ENCODE measurements around the gene GXYLT2.

Gene GXYLT2

DNA sequence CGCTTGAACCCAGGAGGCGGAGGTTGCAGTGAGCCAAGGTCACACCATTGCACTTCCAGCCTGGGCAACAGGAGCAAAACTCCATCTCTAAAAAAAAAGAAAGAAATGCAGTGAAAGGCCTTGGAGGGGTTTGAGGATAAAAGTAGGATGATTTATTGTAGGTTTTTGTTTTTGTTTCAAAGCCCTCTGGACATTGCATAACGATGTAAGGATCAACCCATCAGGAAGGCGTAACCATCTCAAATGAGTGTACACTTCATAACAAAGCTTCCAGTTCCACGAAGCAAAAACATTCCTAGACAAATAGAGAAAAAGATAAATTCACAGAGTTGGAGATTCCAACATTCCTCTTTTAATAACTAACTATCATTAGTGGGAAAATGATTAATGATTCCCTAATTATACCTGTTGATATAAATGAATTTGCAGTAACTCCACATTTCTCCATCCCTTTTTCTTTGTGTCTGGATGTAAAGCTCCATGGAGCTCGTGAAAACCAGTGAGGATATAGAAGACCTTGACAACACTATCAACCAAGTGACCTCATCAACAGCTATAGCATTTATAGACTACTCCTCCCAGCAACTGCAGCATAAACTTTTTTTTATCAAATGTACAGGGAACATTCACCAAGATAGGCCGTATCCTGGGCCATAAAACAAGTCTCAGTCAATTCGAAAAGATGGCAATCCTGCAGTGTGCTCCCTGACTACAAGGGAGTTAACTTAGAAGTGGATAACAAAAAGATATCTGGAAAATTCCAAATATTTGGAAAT lies 60.1 kb downstream of the GXYLT2 start:
- no peak overlapping the region for H3K4me3 ChIP-seq (ENCODE audit: low read length)
- no peak overlapping the region for H3K9ac ChIP-seq (ENCODE audit: low read length)
- H3K4me1 ChIP-seq (ENCODE audit: control insufficient read depth, insufficient read depth, low read length) = peaks cover 3% of the 10 kb centered on the region
- H3K27me3 ChIP-seq (ENCODE audit: control insufficient read depth, insufficient read depth, low read length) = no peaks in the 10 kb centered on the region
- H3K36me3 ChIP-seq (ENCODE audit: control insufficient read depth, insufficient read depth, low read length) = no peaks in the 10 kb centered on the region
- H3K9me3 ChIP-seq (ENCODE audit: control insufficient read depth, low read length) = no peaks in the 10 kb centered on the region

DNA sequence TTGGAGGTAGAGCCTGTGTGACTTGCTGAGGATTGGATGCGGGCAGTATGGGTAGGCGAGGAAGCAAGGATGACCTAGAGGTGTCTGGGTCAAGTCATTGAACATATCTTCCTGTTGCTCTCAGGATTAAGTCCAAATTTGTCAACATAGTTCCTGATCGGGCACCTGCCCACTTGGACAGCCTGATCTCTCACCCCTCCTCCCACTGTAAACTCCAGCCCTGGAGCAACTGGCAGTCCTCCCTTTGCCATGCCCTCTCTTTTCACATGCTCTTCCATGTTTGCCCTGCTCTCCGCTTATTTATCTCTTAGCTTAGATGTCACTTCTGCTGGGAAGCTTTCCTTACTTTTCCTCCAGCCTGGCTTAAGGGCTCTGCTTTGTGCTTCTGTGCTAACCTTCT lies 61.2 kb downstream of the GXYLT2 start:
- Histone ChIP-seq H3K4me1 (ENCODE audit: control insufficient read depth, insufficient read depth, low read length) (peaks cover 3% of the 10 kb centered on the region), H3K36me3 (ENCODE audit: control insufficient read depth, insufficient read depth, low read length) (no peaks in the 10 kb centered on the region), H3K9ac (ENCODE audit: low read length) (no peak overlapping the region), H3K27me3 (ENCODE audit: control insufficient read depth, insufficient read depth, low read length) (no peaks in the 10 kb centered on the region), H3K4me3 (ENCODE audit: low read length) (no peak overlapping the region), H3K9me3 (ENCODE audit: control insufficient read depth, low read length) (no peaks in the 10 kb centered on the region)

DNA sequence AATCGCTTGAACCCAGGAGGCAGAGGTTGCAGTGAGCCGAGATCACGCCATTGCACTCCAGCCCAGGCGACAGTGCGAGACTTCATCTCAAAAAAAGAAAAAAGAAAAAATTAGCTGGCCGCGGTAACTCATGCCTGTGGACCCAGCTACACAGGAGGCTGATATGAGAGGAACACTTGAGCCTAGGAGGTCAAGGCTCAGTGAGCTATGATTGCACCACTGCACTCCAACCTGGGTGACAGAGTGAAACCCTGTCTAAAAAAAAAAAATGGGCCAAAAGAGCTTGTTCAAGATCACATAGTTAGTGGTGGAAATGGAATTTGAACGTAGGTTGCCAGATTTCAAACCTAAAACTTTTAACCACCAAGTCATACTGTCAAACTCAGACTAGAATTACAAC lies 62.5 kb downstream of the GXYLT2 start:
- Histone ChIP-seq H3K27me3 (ENCODE audit: control insufficient read depth, insufficient read depth, low read length) (no peaks in the 10 kb centered on the region), H3K4me1 (ENCODE audit: control insufficient read depth, insufficient read depth, low read length) (peaks cover 3% of the 10 kb centered on the region), H3K9me3 (ENCODE audit: control insufficient read depth, low read length) (no peaks in the 10 kb centered on the region), H3K9ac (ENCODE audit: low read length) (no peak overlapping the region), H3K4me3 (ENCODE audit: low read length) (no peak overlapping the region), H3K36me3 (ENCODE audit: control insufficient read depth, insufficient read depth, low read length) (no peaks in the 10 kb centered on the region)

DNA sequence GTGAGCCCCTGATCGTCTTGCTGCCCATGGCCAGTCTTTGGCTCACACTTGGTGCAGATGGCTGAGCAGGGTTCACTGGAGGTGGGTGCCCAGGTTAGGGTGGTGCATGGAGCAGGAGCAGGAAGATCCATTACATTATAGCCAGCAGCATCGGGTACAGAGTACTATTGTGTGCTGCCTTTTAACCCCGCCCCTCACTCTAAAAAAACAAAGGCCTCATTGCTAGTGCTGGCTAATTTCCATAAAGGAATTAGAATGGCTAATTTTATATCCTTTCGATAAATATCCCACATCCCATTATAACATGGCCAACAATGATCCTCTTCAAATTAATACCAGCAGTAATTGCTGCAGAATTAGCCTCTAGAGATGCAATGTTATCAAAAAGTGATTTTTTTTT lies 63.0 kb downstream of the GXYLT2 start:
- Histone ChIP-seq H3K27me3 (ENCODE audit: control insufficient read depth, insufficient read depth, low read length) (no peaks in the 10 kb centered on the region), H3K4me1 (ENCODE audit: control insufficient read depth, insufficient read depth, low read length) (peaks cover 3% of the 10 kb centered on the region), H3K36me3 (ENCODE audit: control insufficient read depth, insufficient read depth, low read length) (no peaks in the 10 kb centered on the region), H3K9ac (ENCODE audit: low read length) (no peak overlapping the region), H3K4me3 (ENCODE audit: low read length) (no peak overlapping the region), H3K9me3 (ENCODE audit: control insufficient read depth, low read length) (no peaks in the 10 kb centered on the region)

DNA sequence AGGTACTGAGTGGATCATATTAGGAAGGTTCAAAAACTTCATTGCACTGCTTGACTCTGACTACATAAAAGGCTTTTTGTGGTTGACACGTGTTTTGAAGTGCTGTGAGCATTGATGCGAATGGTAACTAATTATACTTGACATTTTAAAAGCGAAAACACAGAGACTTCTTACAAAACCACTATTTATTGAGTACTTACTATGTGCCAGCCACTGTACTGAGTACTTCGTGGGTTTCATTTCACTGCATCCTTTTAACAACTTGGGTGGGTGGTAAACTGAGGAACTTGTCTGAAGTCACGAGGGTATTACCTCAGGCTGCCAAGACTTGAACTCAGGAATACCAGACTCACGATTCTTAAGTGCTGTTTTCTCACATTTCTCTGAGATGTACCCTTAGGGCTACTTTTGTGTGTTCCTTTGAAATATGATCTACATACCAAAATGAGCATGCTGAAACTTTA lies 63.4 kb downstream of the GXYLT2 start:
- no peaks in the 10 kb centered on the region for H3K27me3 ChIP-seq (ENCODE audit: control insufficient read depth, insufficient read depth, low read length)
- no peaks in the 10 kb centered on the region for H3K9me3 ChIP-seq (ENCODE audit: control insufficient read depth, low read length)
- H3K4me3 ChIP-seq (ENCODE audit: low read length) = no peak overlapping the region
- H3K4me1 ChIP-seq (ENCODE audit: control insufficient read depth, insufficient read depth, low read length) = peaks cover 3% of the 10 kb centered on the region
- no peak overlapping the region for H3K9ac ChIP-seq (ENCODE audit: low read length)
- H3K36me3 ChIP-seq (ENCODE audit: control insufficient read depth, insufficient read depth, low read length) = no peaks in the 10 kb centered on the region

DNA sequence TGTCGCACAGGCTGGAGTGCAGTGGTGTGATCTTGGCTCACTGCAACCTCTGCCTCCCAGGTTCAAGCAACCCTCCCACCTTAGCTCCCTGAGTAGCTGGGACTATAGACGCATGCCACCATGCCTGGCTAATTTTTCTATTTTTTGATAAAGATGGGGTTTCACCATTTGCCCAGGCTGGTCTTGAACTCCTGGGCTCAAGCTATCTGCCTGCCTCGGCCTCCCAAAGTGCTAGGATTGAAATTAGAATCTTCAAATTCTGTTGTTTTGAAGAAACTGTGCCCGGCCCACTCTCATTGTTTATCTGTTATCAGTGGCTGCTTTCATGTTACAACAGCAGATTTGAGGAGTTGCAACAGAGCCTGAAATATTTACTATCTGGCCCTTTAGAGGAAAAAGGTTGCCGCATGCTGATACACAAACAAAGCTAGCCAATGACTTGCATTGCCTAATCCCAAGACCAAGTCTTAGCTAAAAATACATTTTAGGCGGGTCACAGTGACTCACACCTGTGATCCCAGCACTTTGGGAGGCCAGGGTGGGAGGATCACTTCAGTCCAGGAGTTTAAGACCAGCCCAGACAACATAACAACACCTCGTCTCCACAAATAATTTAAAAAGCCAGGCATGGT lies 65.6 kb downstream of the GXYLT2 start:
- no peak overlapping the region for H3K4me3 ChIP-seq (ENCODE audit: low read length)
- H3K4me1 ChIP-seq (ENCODE audit: control insufficient read depth, insufficient read depth, low read length) = peaks cover 15% of the 10 kb centered on the region
- H3K9me3 ChIP-seq (ENCODE audit: control insufficient read depth, low read length) = no peaks in the 10 kb centered on the region
- H3K27me3 ChIP-seq (ENCODE audit: control insufficient read depth, insufficient read depth, low read length) = no peaks in the 10 kb centered on the region
- H3K9ac ChIP-seq (ENCODE audit: low read length) = no peak overlapping the region
- H3K36me3 ChIP-seq (ENCODE audit: control insufficient read depth, insufficient read depth, low read length) = no peaks in the 10 kb centered on the region

DNA sequence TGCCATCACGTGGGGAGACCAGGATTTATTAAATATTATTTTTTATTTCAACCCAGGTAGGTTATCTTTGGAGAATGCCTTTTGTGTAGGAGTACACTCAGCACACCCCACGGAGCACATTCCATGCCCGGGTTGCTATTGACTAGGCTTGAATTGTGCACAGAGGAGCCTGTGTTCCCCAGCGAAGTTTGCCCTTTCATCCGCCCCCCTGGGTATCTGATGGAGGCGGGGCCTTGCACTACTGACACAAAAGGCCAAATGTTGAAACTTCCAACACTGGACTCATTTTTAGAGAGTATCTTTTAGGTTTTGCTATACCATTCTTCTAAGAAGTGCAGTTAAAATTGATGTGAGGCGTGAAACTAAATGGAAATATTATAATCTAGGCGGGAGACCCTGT lies 69.5 kb downstream of the GXYLT2 start:
- Histone ChIP-seq H3K4me3 (ENCODE audit: low read length) (no peak overlapping the region), H3K27me3 (ENCODE audit: control insufficient read depth, insufficient read depth, low read length) (no peaks in the 10 kb centered on the region), H3K9ac (ENCODE audit: low read length) (no peak overlapping the region)

DNA sequence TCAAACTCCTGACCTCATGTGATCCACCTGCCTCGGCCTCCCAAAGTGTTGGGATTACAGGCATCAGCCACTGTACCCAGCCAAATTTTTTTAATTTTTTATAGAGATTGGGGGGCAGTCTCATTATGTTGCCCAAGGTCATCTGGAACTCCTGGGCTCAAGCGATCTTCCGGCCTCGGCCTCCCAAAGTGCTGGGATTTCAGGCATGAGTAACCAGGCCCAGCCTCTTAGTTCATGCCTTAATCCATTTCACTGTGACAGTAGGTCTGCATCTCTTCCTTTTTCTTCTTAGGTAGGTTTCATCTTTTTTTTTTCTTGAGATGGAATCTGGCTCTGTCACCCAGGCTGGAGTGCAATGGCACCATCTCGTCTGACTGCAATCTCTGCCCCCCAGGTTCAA lies 71.5 kb downstream of the GXYLT2 start:
- Histone ChIP-seq H3K4me3 (ENCODE audit: low read length) (no peak overlapping the region), H3K4me1 (ENCODE audit: control insufficient read depth, insufficient read depth, low read length) (peaks cover 29% of the 10 kb centered on the region), H3K9ac (ENCODE audit: low read length) (no peak overlapping the region), H3K27me3 (ENCODE audit: control insufficient read depth, insufficient read depth, low read length) (no peaks in the 10 kb centered on the region), H3K36me3 (ENCODE audit: control insufficient read depth, insufficient read depth, low read length) (no peaks in the 10 kb centered on the region), H3K9me3 (ENCODE audit: control insufficient read depth, low read length) (no peaks in the 10 kb centered on the region)

More for the DNA sequence above, 69.5 kb downstream of the GXYLT2 start:
- Histone ChIP-seq H3K4me1 (ENCODE audit: control insufficient read depth, insufficient read depth, low read length) (peaks cover 29% of the 10 kb centered on the region), H3K36me3 (ENCODE audit: control insufficient read depth, insufficient read depth, low read length) (no peaks in the 10 kb centered on the region), H3K9me3 (ENCODE audit: control insufficient read depth, low read length) (no peaks in the 10 kb centered on the region)

DNA sequence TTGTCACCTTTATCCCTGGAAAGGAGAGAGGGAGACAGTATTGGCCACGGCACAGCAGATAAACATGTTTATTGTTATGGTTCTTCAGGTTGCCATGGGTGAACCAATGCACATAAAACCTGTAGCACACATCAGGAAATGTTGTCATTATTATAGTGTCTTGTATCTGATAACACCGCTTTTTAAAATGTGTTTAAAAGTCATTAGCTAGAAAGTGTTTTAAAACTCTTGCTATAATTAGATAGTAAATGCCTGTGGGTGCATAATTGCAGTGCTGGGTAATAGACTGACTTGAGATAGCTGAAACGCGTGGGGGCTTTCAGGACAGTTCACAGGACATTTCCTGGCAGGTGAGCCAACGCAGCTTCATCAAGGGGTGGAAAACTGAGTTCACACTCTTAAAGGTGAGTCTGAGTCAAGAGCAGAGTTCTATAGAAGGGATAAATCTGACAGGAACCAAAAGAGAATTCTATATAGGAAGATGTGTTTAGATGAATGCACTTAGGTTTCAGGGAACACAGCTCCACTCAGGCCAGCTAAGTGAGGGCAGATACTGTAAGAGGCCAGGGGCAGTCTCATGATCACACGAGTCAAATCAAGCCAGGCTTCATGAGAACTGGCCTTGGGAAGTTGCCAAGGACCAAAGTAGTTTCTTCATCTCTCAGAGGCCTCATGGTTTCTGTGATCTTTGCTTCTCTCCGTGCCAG lies 73.1 kb downstream of the GXYLT2 start:
- no peaks in the 10 kb centered on the region for H3K27me3 ChIP-seq (ENCODE audit: control insufficient read depth, insufficient read depth, low read length)
- H3K4me3 ChIP-seq (ENCODE audit: low read length) = no peak overlapping the region
- peaks cover 29% of the 10 kb centered on the region for H3K4me1 ChIP-seq (ENCODE audit: control insufficient read depth, insufficient read depth, low read length)
- no peaks in the 10 kb centered on the region for H3K36me3 ChIP-seq (ENCODE audit: control insufficient read depth, insufficient read depth, low read length)
- no peaks in the 10 kb centered on the region for H3K9me3 ChIP-seq (ENCODE audit: control insufficient read depth, low read length)
- H3K9ac ChIP-seq (ENCODE audit: low read length) = no peak overlapping the region

DNA sequence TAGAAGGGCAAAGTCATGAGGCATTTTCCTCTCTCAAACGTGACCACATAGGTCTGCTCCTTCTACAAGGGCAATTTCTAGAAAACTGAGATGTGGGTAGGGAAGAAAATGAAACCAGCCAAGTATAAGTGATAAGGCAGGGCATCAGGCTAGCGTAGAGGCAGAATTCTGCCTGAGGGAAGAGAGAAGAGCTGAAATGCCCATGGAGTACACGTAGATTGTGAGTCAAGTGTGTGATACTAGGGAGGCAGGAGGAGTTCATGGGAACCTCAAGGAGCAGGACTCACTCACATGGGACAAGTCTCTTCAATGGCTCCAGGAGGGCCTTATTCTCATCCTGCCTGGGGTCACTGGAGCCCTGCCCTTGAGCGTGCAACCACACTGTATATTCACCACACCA lies 73.9 kb downstream of the GXYLT2 start:
- peaks cover 26% of the 10 kb centered on the region for H3K4me1 ChIP-seq (ENCODE audit: control insufficient read depth, insufficient read depth, low read length)
- no peak overlapping the region for H3K4me3 ChIP-seq (ENCODE audit: low read length)
- no peak overlapping the region for H3K9ac ChIP-seq (ENCODE audit: low read length)
- H3K36me3 ChIP-seq (ENCODE audit: control insufficient read depth, insufficient read depth, low read length) = no peaks in the 10 kb centered on the region
- H3K27me3 ChIP-seq (ENCODE audit: control insufficient read depth, insufficient read depth, low read length) = no peaks in the 10 kb centered on the region
- no peaks in the 10 kb centered on the region for H3K9me3 ChIP-seq (ENCODE audit: control insufficient read depth, low read length)

DNA sequence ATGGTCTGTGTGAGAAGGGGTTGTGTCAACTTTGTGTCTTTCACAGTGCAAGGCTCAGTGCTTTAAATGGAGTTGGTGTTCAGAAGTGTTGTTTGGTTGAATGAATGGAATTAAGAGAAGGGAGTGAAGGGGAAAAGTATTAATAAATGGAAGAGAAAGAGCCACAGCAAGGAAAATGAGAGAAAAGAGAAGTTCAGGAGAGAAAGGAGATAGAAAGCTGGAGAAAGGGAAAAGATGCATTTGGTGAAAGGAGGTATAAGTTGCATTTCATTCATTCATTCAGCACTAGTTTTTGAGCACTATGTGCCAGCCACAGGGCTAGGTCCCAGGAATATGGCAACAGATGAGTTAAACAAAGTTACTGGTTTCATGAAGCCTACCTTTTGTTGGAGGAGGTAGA lies 74.5 kb downstream of the GXYLT2 start:
- Histone ChIP-seq H3K27me3 (ENCODE audit: control insufficient read depth, insufficient read depth, low read length) (no peaks in the 10 kb centered on the region), H3K4me3 (ENCODE audit: low read length) (no peak overlapping the region)

DNA sequence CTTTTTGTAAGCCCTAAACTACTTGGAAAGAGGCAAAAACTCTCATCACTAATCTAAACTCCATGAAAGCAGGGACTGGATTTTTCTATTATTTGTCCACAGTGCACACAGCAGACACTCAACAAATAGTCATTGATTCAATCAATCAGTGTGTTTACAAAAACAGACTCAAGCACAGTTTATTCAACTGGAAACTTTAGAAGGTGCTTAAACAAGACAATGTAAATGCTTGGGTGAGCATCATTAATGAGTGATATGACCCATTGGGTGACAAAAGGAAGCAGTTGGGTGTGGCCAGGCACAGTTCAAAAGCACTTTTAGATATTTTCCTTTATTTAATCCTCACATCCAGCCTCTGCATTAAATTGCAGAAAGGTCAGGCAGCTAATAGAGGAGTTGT lies 76.8 kb downstream of the GXYLT2 start:
- H3K9me3 ChIP-seq (ENCODE audit: control insufficient read depth, low read length) = no peaks in the 10 kb centered on the region
- no peaks in the 10 kb centered on the region for H3K27me3 ChIP-seq (ENCODE audit: control insufficient read depth, insufficient read depth, low read length)
- H3K4me3 ChIP-seq (ENCODE audit: low read length) = no peak overlapping the region
- no peaks in the 10 kb centered on the region for H3K36me3 ChIP-seq (ENCODE audit: control insufficient read depth, insufficient read depth, low read length)
- peaks cover 17% of the 10 kb centered on the region for H3K4me1 ChIP-seq (ENCODE audit: control insufficient read depth, insufficient read depth, low read length)
- H3K9ac ChIP-seq (ENCODE audit: low read length) = no peak overlapping the region

More for the DNA sequence above, 74.5 kb downstream of the GXYLT2 start:
- no peak overlapping the region for H3K9ac ChIP-seq (ENCODE audit: low read length)
- no peaks in the 10 kb centered on the region for H3K36me3 ChIP-seq (ENCODE audit: control insufficient read depth, insufficient read depth, low read length)
- peaks cover 21% of the 10 kb centered on the region for H3K4me1 ChIP-seq (ENCODE audit: control insufficient read depth, insufficient read depth, low read length)
- H3K9me3 ChIP-seq (ENCODE audit: control insufficient read depth, low read length) = no peaks in the 10 kb centered on the region

Measured in mucosa of stomach (tissue), 1 donor.